DOHH2 (cell line): ENCODE measurements around the gene PRKCE.

Source experiments
- EZH2phosphoT487 ChIP-seq: fragments of 200-600 bp; sonication (generic); IDR thresholded peaks from 2 replicates; pipeline ENCODE4 v1.6.1; 2017; ENCODE audit warnings: borderline replicate concordance, mild to moderate bottlenecking, antibody characterized with exemption, low read length, moderate library complexity, mixed read lengths
- TF ChIP-seq, protein P1 (sequence below): fragments of 200-600 bp; sonication (generic); IDR thresholded peaks from one replicate; pipeline ENCODE4 v1.5.1; 2014; ENCODE audit warnings: antibody characterized with exemption, mild to moderate bottlenecking, low read depth, low read length; ENCODE audit not compliant: poor library complexity, severe bottlenecking

DNA sequence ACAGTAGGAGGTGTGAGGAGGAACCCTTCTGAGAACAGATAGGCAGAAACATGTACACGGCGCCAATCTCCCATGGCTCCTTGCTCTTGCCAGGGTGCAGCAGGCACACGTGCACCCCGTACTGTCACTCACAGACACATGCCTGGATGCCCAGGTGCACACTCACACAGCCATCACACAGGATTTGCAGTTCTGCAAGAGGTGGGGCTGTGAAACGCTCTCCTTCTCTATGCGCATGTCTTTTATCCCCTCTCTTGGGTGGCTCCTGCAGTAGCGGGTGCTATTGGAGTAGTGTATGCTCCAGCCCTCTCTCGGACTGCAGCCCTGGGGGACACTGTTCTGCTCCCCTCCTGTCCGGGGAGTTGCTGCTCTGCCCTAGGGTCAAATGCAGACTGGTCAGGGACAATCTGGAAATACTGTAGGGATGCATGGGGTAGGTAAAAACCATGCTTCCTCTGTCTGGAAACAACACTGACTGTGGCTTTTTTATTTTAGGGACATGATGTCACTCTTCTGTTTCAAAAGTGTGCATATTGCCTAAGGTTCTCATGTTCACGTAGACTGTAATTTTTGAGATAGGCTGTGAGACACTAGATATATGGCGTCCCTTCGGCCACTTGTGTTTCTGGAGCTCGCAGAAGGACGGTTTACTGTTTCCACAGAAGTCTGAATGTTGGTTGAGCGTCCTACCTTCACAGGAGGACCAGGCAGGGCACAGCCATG is 118.5 kb downstream of the PRKCE start:
- TF ChIP-seq, protein P1, sequence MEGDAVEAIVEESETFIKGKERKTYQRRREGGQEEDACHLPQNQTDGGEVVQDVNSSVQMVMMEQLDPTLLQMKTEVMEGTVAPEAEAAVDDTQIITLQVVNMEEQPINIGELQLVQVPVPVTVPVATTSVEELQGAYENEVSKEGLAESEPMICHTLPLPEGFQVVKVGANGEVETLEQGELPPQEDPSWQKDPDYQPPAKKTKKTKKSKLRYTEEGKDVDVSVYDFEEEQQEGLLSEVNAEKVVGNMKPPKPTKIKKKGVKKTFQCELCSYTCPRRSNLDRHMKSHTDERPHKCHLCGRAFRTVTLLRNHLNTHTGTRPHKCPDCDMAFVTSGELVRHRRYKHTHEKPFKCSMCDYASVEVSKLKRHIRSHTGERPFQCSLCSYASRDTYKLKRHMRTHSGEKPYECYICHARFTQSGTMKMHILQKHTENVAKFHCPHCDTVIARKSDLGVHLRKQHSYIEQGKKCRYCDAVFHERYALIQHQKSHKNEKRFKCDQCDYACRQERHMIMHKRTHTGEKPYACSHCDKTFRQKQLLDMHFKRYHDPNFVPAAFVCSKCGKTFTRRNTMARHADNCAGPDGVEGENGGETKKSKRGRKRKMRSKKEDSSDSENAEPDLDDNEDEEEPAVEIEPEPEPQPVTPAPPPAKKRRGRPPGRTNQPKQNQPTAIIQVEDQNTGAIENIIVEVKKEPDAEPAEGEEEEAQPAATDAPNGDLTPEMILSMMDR: no peak
- TF ChIP-seq EZH2phosphoT487: no peak
